GM18502 (cell line): ENCODE data around the gene CPNE1.
"Not testable (repeated sequence)": the region's sequence is repeated elsewhere in the genome, so short reads cannot be mapped to it uniquely, and the experiment has no call there.

Experiments used
- ATAC-seq: cut with Tn5 transposase; IDR thresholded peaks from one replicate; pipeline ENCODE4 v1.9.1; 2021; ENCODE audit warnings: mild to moderate bottlenecking; ENCODE audit not compliant: unreplicated experiment, poor library complexity

Gene CPNE1

GRCh38 chr20:35698298-35699126 lies 33.8 kb upstream of the CPNE1 start:
- peak; percentile 28 for ATAC-seq

GRCh38 chr20:35697696-35698297 lies 33.1 kb upstream of the CPNE1 start:
- ATAC-seq, result no peak

GRCh38 chr20:35695978-35696377 lies 31.3 kb upstream of the CPNE1 start:
- ATAC-seq, result no peak

GRCh38 chr20:35695245-35695749 lies 30.6 kb upstream of the CPNE1 start:
- no peak for ATAC-seq

- ATAC-seq, result no peak
Measured at GRCh38 chr20:35690265-35690664, 25.6 kb upstream of the CPNE1 start.

GRCh38 chr20:35686872-35687271 lies 22.2 kb upstream of the CPNE1 start:
- ATAC-seq, result not testable (repeated sequence)

GRCh38 chr20:35685368-35685767 lies 20.7 kb upstream of the CPNE1 start:
- ATAC-seq, result not testable (repeated sequence)

- no peak for ATAC-seq
Measured at GRCh38 chr20:35681960-35682359, 17.3 kb upstream of the CPNE1 start.

- ATAC-seq, result no peak
Measured at GRCh38 chr20:35680452-35681183, 15.9 kb upstream of the CPNE1 start.

GRCh38 chr20:35674921-35675320 lies 10.2 kb upstream of the CPNE1 start:
- no peak for ATAC-seq

- no peak for ATAC-seq
Measured at GRCh38 chr20:35673884-35674283, 9.2 kb upstream of the CPNE1 start.

GRCh38 chr20:35669681-35670080 lies 5.0 kb upstream of the CPNE1 start:
- no peak for ATAC-seq

- ATAC-seq, result no peak
Measured at GRCh38 chr20:35669221-35669620, 4.5 kb upstream of the CPNE1 start.

GRCh38 chr20:35665949-35666288 lies 1.2 kb upstream of the CPNE1 start:
- ATAC-seq, result no peak

GRCh38 chr20:35663516-35664465 lies 909 bp downstream of the CPNE1 start:
- peak; percentile 31 for ATAC-seq

- ATAC-seq, result no peak
Measured at GRCh38 chr20:35662551-35662950, 2.1 kb downstream of the CPNE1 start.

- no peak for ATAC-seq
Measured at GRCh38 chr20:35661908-35662307, 2.8 kb downstream of the CPNE1 start.

GRCh38 chr20:35661053-35661452 lies 3.6 kb downstream of the CPNE1 start:
- ATAC-seq, result no peak

- no peak for ATAC-seq
Measured at GRCh38 chr20:35660122-35660937, 4.4 kb downstream of the CPNE1 start.
